GM12878 (cell line): ENCODE data around the gene GBP5. TPM values are rescaled to one million over a fixed set of nuclear protein-coding genes. Genes with fewer than 3 reads are reported as not detected.

Experiments used
- ATAC-seq: fragments of 200-7000 bp; cut with Tn5 transposase; 3 replicates; pipeline ENCODE4 v1.9.1; 2020; ENCODE audit warnings: mild to moderate bottlenecking, moderate library complexity
- BruUV-seq: library from RNA; stranded (reverse); fragments of 400-500 nt; replicated peaks from 2 replicates; lab custom pipeline; 2021; lab: Mats Ljungman, UMichigan
- CTCF ChIA-PET: fragments of 300-600 bp; sonication (Branson Sonifier 250); formaldehyde crosslinking; extraction: SDS; loops from one replicate; lab custom pipeline; 2021; ENCODE audit warnings: inconsistent platforms; lab: Yijun Ruan, JAX
- POLR2A ChIA-PET: fragments of 350-600 bp; formaldehyde crosslinking; extraction: SDS; loops from one replicate; lab custom pipeline; 2021; ENCODE audit warnings: inconsistent platforms; lab: Charles Lee
- RAD21 ChIA-PET: fragments of 300-600 bp; sonication (Branson Sonifier 250); formaldehyde crosslinking; loops from one replicate; lab custom pipeline; 2023; ENCODE audit warnings: antibody characterized with exemption; ENCODE audit not compliant: unreplicated experiment; lab: Charles Lee
- SMC1A ChIA-PET: fragments of 300-600 bp; sonication (Branson Sonifier 250); formaldehyde crosslinking; loops from one replicate; lab custom pipeline; 2023; ENCODE audit not compliant: unreplicated experiment, uncharacterized antibody; lab: Charles Lee
- DNase-seq: peaks from one replicate; pipeline ENCODE4 v3.0.0-alpha.2; 2011; ENCODE audit warnings: low read depth, low spot score
- FAIRE-seq: peaks from 3 replicates; lab custom pipeline; 2011; peaks lifted over from hg19 to GRCh38; lab: Jason Lieb, UNC
- H2AFZ ChIP-seq: 2 replicates; pipeline ENCODE4 v1.6.0; 2011; ENCODE audit warnings: low read depth, low read length, control low read depth; ENCODE audit not compliant: control insufficient read depth
- H3K27ac ChIP-seq: 2 replicates; pipeline ENCODE4 v1.5.1; 2011; ENCODE audit warnings: control low read depth; ENCODE audit not compliant: control insufficient read depth, insufficient read depth
- H3K27me3 ChIP-seq, 2 experiments: replicated peaks in 1 of 2; 2 replicates each; pipeline versions ENCODE4 v1.6.0 to v1.6.1; 2011; ENCODE audit warnings: low read length in 1 of 2; ENCODE audit not compliant: control insufficient read depth in 2 of 2, insufficient read depth in 2 of 2
- H3K36me3 ChIP-seq, 2 experiments: 2 replicates each; pipeline ENCODE4 v1.5.1; 2011; ENCODE audit warnings: low read length in 1 of 2; ENCODE audit not compliant: control insufficient read depth in 2 of 2, insufficient read depth in 2 of 2
- H3K4me1 ChIP-seq: 2 replicates; pipeline ENCODE4 v1.6.1; 2011; ENCODE audit warnings: mild to moderate bottlenecking, low read length, moderate library complexity, mixed read lengths; ENCODE audit not compliant: control insufficient read depth, insufficient read depth
- H3K4me2 ChIP-seq: 2 replicates; pipeline ENCODE4 v1.6.0; 2011; ENCODE audit warnings: control low read depth; ENCODE audit not compliant: control insufficient read depth, insufficient read depth
- H3K4me3 ChIP-seq: fragments of 200-600 bp; sonication (generic); 2 replicates; pipeline ENCODE4 v1.5.1; 2016
- H3K79me2 ChIP-seq: 2 replicates; pipeline ENCODE4 v1.6.0; 2011; ENCODE audit warnings: low read length; ENCODE audit not compliant: control insufficient read depth, insufficient read depth
- H3K9ac ChIP-seq: 2 replicates; pipeline ENCODE4 v1.8.0; 2011; ENCODE audit warnings: low read length, control low read depth, mixed read lengths; ENCODE audit not compliant: control insufficient read depth, insufficient read depth
- H3K9me3 ChIP-seq: replicated peaks from 3 replicates; pipeline ENCODE4 v1.5.1; 2011; ENCODE audit warnings: mild to moderate bottlenecking, low read length; ENCODE audit not compliant: control insufficient read depth, insufficient read depth
- H4K20me1 ChIP-seq: 2 replicates; pipeline ENCODE4 v1.6.0; 2011; ENCODE audit not compliant: control insufficient read depth, insufficient read depth
- ATF7 ChIP-seq: fragments of 450-650 bp; IDR thresholded peaks from 2 replicates; pipeline ENCODE4 v1.6.1; 2016; ENCODE audit warnings: low read depth, mild to moderate bottlenecking
- IRF5 ChIP-seq: fragments of 450-650 bp; IDR thresholded peaks from 2 replicates; pipeline ENCODE4 v1.6.1; 2017; ENCODE audit warnings: borderline replicate concordance
- JUNB ChIP-seq: IDR thresholded peaks from 2 replicates; pipeline ENCODE4 v1.6.1; 2016; ENCODE audit warnings: antibody characterized with exemption, mild to moderate bottlenecking
- MTA2 ChIP-seq: fragments of 450-650 bp; IDR thresholded peaks from 2 replicates; pipeline ENCODE4 v1.6.1; 2016; ENCODE audit warnings: low read depth, mild to moderate bottlenecking, moderate library complexity
- NBN ChIP-seq: fragments of 450-650 bp; IDR thresholded peaks from 2 replicates; pipeline ENCODE4 v1.6.1; 2016
- SIX5 ChIP-seq: IDR thresholded peaks from 2 replicates; pipeline ENCODE4 v1.6.1; 2011; ENCODE audit warnings: mild to moderate bottlenecking, low read depth, low read length, moderate library complexity; ENCODE audit not compliant: severe bottlenecking
- STAT3 ChIP-seq: IDR thresholded peaks from 2 replicates; pipeline ENCODE4 v1.6.1; 2011; ENCODE audit warnings: low read depth, low read length, improper control_type of control experiment
- USF1 ChIP-seq: IDR thresholded peaks from 2 replicates; pipeline ENCODE4 v1.6.1; 2011; ENCODE audit warnings: borderline replicate concordance, low read depth, mild to moderate bottlenecking, moderate library complexity, mixed read lengths, low read length; ENCODE audit not compliant: insufficient read depth; ENCODE audit errors: extremely low read length
- ZBTB11 ChIP-seq: fragments of 450-650 bp; formaldehyde crosslinking; IDR thresholded peaks from 2 replicates; pipeline ENCODE4 v1.5.0; 2022; ENCODE audit warnings: mild to moderate bottlenecking, missing genetic modification characterization
- WGBS: methylation state at CpG from one replicate; pipeline ENCODE4 v1.1.6; 2016; ENCODE audit warnings: low lambda C conversion rate; ENCODE audit not compliant: insufficient replicate concordance, insufficient coverage; ENCODE audit errors: missing lambda C conversion rate; 5-methylcytosine and 5-hydroxymethylcytosine counted together
- in situ Hi-C: fragments of 300-500 bp; cut with MboI; formaldehyde crosslinking; loops from 9 replicates; pipeline ENCODE4 v1.14.3; 2018; ENCODE audit warnings: mixed read lengths
- intact Hi-C: fragments of 100-400 bp; cut with micrococcal nuclease; formaldehyde crosslinking; loops from one replicate; pipeline ENCODE4 v1.14.2; 2022; ENCODE audit not compliant: unreplicated experiment
- polyA plus RNA-seq, 11 experiments: library from polyadenylated mRNA; depleted of rRNA in 4 of 11; unstranded in 6 of 11; stranded (reverse) in 5 of 11; fragments of >200 nt; fragmentation: Nextera tagmentation in 4 of 11; fragmentation: Illumina TruSeq in 1 of 11; extraction: Ambion mirVana in 4 of 11; extraction: Trizol in 1 of 11; gene quantifications; 1 replicate in 1 of 11; 2 replicates in 10 of 11; pipeline versions ENCODE4 v1.2.1 to v1.2.3, GENCODE V29; 2011 to 2016; ENCODE audit warnings: inconsistent platforms in 2 of 11, missing spikeins in 2 of 11, low read depth in 1 of 11
- total RNA-seq, 4 experiments: library from RNA; depleted of rRNA in 3 of 4; stranded (reverse); fragments of >200 nt in 3 of 4; fragmentation: Illumina TruSeq in 1 of 4; extraction: Trizol in 1 of 4; gene quantifications; 2 replicates each; pipeline versions ENCODE4 v1.2.1 to v1.2.3, GENCODE V29; 2013 to 2021

GBP5 gene
- total and polyA plus RNA-seq, 10 of the 15 experiments (the other 5 are each of a cell fraction or from before 2014, with no cell fraction given): 0.17 to 1.0 (median 0.42) TPM

DNA sequence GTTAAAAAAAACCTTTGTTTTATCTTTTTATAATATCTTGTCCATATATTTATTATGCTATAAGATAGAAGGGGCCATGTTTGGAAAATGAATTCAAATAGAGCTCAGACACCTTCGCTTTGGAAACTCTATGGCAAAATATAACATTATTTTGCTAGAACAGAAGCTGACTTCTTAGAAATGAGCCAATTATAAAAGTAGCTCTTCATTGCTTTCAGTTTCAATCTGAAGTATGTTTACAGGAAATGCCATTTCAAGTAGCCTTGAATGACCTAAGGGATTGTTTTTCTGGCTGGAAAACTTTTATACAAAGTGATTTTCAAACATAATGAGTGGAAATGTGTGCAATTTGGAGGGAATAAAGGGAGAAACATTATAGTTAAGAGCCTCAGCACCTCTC is 37.8 kb upstream of the GBP5 start:
- Histone ChIP-seq H3K36me3 (no peaks in the 10 kb centered on the region), H3K9me3 (peaks cover 3% of the 10 kb centered on the region; the same call in 2 of the 3 replicates), H3K79me2 (no peaks in the 10 kb centered on the region), H3K27ac (0 out of 2 replicates have a peak overlapping the region, but pooled peaks have one; percentile 4), H3K4me2 (peak overlapping the region; percentile 3), H3K27me3 (no peaks in the 10 kb centered on the region), H2AFZ (peak overlapping the region; percentile 13), H4K20me1 (no peaks in the 10 kb centered on the region), H3K4me1 (peaks cover 12% of the 10 kb centered on the region; the same call in 1 of the 2 replicates), H3K4me3 (no peak overlapping the region), H3K9ac (no peak overlapping the region)
- intact Hi-C loops (loop anchor here (5.0 kb wide), 1 partner anchor 47 kb away; no protein-coding TSS in a partner anchor), in situ Hi-C loops (no loop called here)
- ChIA-PET POLR2A (interaction anchor here (0.6 to 1.3 kb wide), 3 partner anchors 12 to 360 kb away, joined by 3 read pairs; no protein-coding TSS in a partner anchor), SMC1A (interaction anchor here (0.7 to 3.0 kb wide), 13 partner anchors 10 to 300 kb away, joined by 3 to 21 read pairs (median 4); partner anchors contain the start of genes GBP1 and GBP5), CTCF (interaction anchor here (1.0 to 1.5 kb wide), 8 partner anchors 20 to 328 kb away, joined by 3 to 4 read pairs (median 3); no protein-coding TSS in a partner anchor), RAD21 (interaction anchor here (0.8 to 1.6 kb wide), 6 partner anchors 11 to 229 kb away, joined by 3 to 5 read pairs (median 4); partner anchors contain the start of gene GBP4)
- TF ChIP-seq STAT3: 0 out of 2 replicates have a peak, but pooled peaks have one; percentile 47
- TF ChIP-seq USF1: no peak
- no peak for TF ChIP-seq SIX5
- TF ChIP-seq JUNB: peak; percentile 40; the same call in 1 of the 2 replicates
- no peak for TF ChIP-seq IRF5
- peak; percentile 50 for TF ChIP-seq ATF7
- no peak for TF ChIP-seq NBN
- peak; percentile 46; the same call in 1 of the 2 replicates for TF ChIP-seq MTA2
- TF ChIP-seq ZBTB11 (CRISPR knock-in tag): no peak
- peak; percentile 84 for FAIRE-seq
- 0% methylated on average over 1 of the region's 1 CpG for WGBS
- peak; percentile 15 for DNase-seq
- BruUV-seq: no TSS peak
- peak; percentile 85 for ATAC-seq
